Mesenchymal stem cell (in vitro differentiated cells and primary cell): ENCODE measurements around the gene NRXN3.

Experiments used
- DNase-seq: peaks from one replicate; pipeline ENCODE4 v3.0.0-alpha.2; 2013
- H2AFZ ChIP-seq: one replicate; pipeline ENCODE4 v1.6.1; 2013; ENCODE audit warnings: low read depth, mild to moderate bottlenecking, control low read depth, inconsistent platforms, low read length, moderate library complexity
- H2AK5ac ChIP-seq: 2 replicates; pipeline ENCODE4 v1.6.1; 2013; ENCODE audit warnings: low read length, moderate library complexity, mild to moderate bottlenecking, inconsistent platforms; ENCODE audit not compliant: severe bottlenecking
- H2BK120ac ChIP-seq: one replicate; pipeline ENCODE4 v1.6.1; 2013; ENCODE audit warnings: low read depth, mild to moderate bottlenecking, inconsistent platforms, low read length, moderate library complexity
- H2BK12ac ChIP-seq, 2 experiments: one replicate each; pipeline ENCODE4 v1.6.1; 2013; ENCODE audit warnings: inconsistent platforms in 2 of 2, low read length in 2 of 2, mild to moderate bottlenecking in 2 of 2, moderate library complexity in 2 of 2, control low read depth in 1 of 2
- H2BK15ac ChIP-seq: one replicate; pipeline ENCODE4 v1.6.1; 2013; ENCODE audit warnings: mild to moderate bottlenecking, low read depth, inconsistent platforms; ENCODE audit not compliant: poor library complexity, severe bottlenecking
- H2BK5ac ChIP-seq: 2 replicates; pipeline ENCODE4 v1.6.1; 2013; ENCODE audit warnings: low read depth, mild to moderate bottlenecking, low read length, control low read depth, inconsistent platforms; ENCODE audit not compliant: poor library complexity, severe bottlenecking
- H3K14ac ChIP-seq, 2 experiments: one replicate each; pipeline ENCODE4 v1.6.1; 2013; ENCODE audit warnings: inconsistent platforms in 2 of 2, low read length in 2 of 2, control low read depth in 1 of 2, mild to moderate bottlenecking in 1 of 2, moderate library complexity in 1 of 2
- H3K18ac ChIP-seq, 2 experiments: one replicate each; pipeline ENCODE4 v1.6.1; 2013; ENCODE audit warnings: inconsistent platforms in 2 of 2, low read length in 2 of 2, control low read depth in 1 of 2, low read depth in 1 of 2, mild to moderate bottlenecking in 1 of 2
- H3K23ac ChIP-seq, 2 experiments: one replicate each; pipeline ENCODE4 v1.6.1; 2013; ENCODE audit warnings: inconsistent platforms in 2 of 2, low read length in 2 of 2, mild to moderate bottlenecking in 2 of 2, moderate library complexity in 2 of 2, control low read depth in 1 of 2
- H3K27ac ChIP-seq: 2 replicates; pipeline ENCODE4 v1.5.1; 2013; ENCODE audit warnings: mild to moderate bottlenecking, moderate library complexity, low read length, control low read depth, inconsistent platforms; ENCODE audit not compliant: poor library complexity, severe bottlenecking
- H3K27me3 ChIP-seq, 2 experiments: 2 replicates each; pipeline versions ENCODE4 v1.6.1 to v1.7.0; 2013; ENCODE audit warnings: low read length in 2 of 2, mild to moderate bottlenecking in 2 of 2, moderate library complexity in 2 of 2, control low read depth in 1 of 2, inconsistent platforms in 1 of 2; ENCODE audit not compliant: control insufficient read depth in 1 of 2, insufficient read depth in 1 of 2
- H3K36me3 ChIP-seq, 2 experiments: 2 replicates each; pipeline versions ENCODE4 v1.6.1 to v1.7.0; 2013; ENCODE audit warnings: low read length in 2 of 2, control low read depth in 1 of 2, inconsistent platforms in 1 of 2, low read depth in 1 of 2, mild to moderate bottlenecking in 1 of 2; ENCODE audit not compliant: insufficient read depth in 2 of 2, control insufficient read depth in 1 of 2
- H3K4ac ChIP-seq, 2 experiments: one replicate each; pipeline ENCODE4 v1.6.1; 2013; ENCODE audit warnings: inconsistent platforms in 2 of 2, low read length in 2 of 2, mild to moderate bottlenecking in 2 of 2, moderate library complexity in 2 of 2, control low read depth in 1 of 2, low read depth in 1 of 2
- H3K4me1 ChIP-seq: 2 replicates; pipeline ENCODE4 v1.6.1; 2013; ENCODE audit warnings: low read depth, low read length, control low read depth; ENCODE audit not compliant: control insufficient read depth, insufficient read depth
- H3K4me2 ChIP-seq: 2 replicates; pipeline ENCODE4 v1.6.1; 2013; ENCODE audit warnings: low read length, mild to moderate bottlenecking, inconsistent platforms; ENCODE audit not compliant: poor library complexity, severe bottlenecking
- H3K4me3 ChIP-seq, 2 experiments: 2 replicates each; pipeline versions ENCODE4 v1.5.1 to v1.7.0; 2013; ENCODE audit warnings: low read length in 2 of 2, mild to moderate bottlenecking in 2 of 2, control low read depth in 1 of 2, low read depth in 1 of 2; ENCODE audit not compliant: insufficient read depth in 1 of 2
- H3K79me1 ChIP-seq: replicated peaks from 2 replicates; pipeline ENCODE4 v1.6.1; 2013; ENCODE audit warnings: mild to moderate bottlenecking, control low read depth, low read length, inconsistent platforms; ENCODE audit not compliant: poor library complexity, severe bottlenecking
- H3K9ac ChIP-seq: 2 replicates; pipeline ENCODE4 v1.7.0; 2013; ENCODE audit warnings: mild to moderate bottlenecking, low read length, moderate library complexity
- H3K9me3 ChIP-seq: 2 replicates; pipeline ENCODE4 v1.7.0; 2013; ENCODE audit warnings: mild to moderate bottlenecking, low read length; ENCODE audit not compliant: control insufficient read depth
- H4K8ac ChIP-seq: one replicate; pipeline ENCODE4 v1.6.1; 2013; ENCODE audit warnings: inconsistent platforms, mild to moderate bottlenecking, low read length, moderate library complexity
- H4K91ac ChIP-seq: one replicate; pipeline ENCODE4 v1.6.1; 2013; ENCODE audit warnings: mild to moderate bottlenecking, low read length, inconsistent platforms
- WGBS: methylation state at CpG from one replicate; pipeline ENCODE4 v1.1.7; 2013; ENCODE audit warnings: mixed read lengths; 5-methylcytosine and 5-hydroxymethylcytosine counted together

The NRXN3 gene

GRCh38 chr14:79177106-79177505, 1006.9 kb downstream of the NRXN3 start:
- Histone ChIP-seq H2BK5ac (no peak overlapping the region), H3K4me3 (no peak overlapping the region), H3K79me1 (no peaks in the 10 kb centered on the region), H3K4ac (no peak overlapping the region), H3K9me3 (no peaks in the 10 kb centered on the region), H2BK12ac (no peak overlapping the region), H2AFZ (no peak overlapping the region), H2BK120ac (no peak overlapping the region), H2AK5ac (no peak overlapping the region), H3K18ac (no peak overlapping the region), H4K91ac (no peak overlapping the region), H3K9ac (no peak overlapping the region), H3K4me1 (no peaks in the 10 kb centered on the region), H4K8ac (no peak overlapping the region), H2BK15ac (no peak overlapping the region), H3K27me3 (no peaks in the 10 kb centered on the region), H3K14ac (no peak overlapping the region), H3K23ac (no peak overlapping the region), H3K4me2 (no peak overlapping the region), H3K27ac (no peak overlapping the region), H3K36me3 (no peaks in the 10 kb centered on the region)
- no peak for DNase-seq
- 100% methylated on average over 2 of the region's 4 CpGs for WGBS

- H4K91ac ChIP-seq: no peak overlapping the region
- no peak overlapping the region for H3K14ac ChIP-seq
- no peak overlapping the region for H3K23ac ChIP-seq
- H3K9me3 ChIP-seq: no peaks in the 10 kb centered on the region
- H3K18ac ChIP-seq: no peak overlapping the region
- no peak overlapping the region for H3K27ac ChIP-seq
- no peak for DNase-seq
- no peak overlapping the region for H2BK12ac ChIP-seq
- no peak overlapping the region for H3K4me3 ChIP-seq
- H3K79me1 ChIP-seq: no peaks in the 10 kb centered on the region
- H2BK120ac ChIP-seq: no peak overlapping the region
- H2BK15ac ChIP-seq: no peak overlapping the region
- peaks cover 2% of the 10 kb centered on the region for H3K4me1 ChIP-seq
- H4K8ac ChIP-seq: no peak overlapping the region
- no peak overlapping the region for H2AK5ac ChIP-seq
- no peak overlapping the region for H2AFZ ChIP-seq
- H3K4me2 ChIP-seq: no peak overlapping the region
- no peak overlapping the region for H3K9ac ChIP-seq
- H3K4ac ChIP-seq: no peak overlapping the region
- H2BK5ac ChIP-seq: no peak overlapping the region
- H3K36me3 ChIP-seq: no peaks in the 10 kb centered on the region
- H3K27me3 ChIP-seq: no peaks in the 10 kb centered on the region
Measured at GRCh38 chr14:79178719-79179118, 1008.5 kb downstream of the NRXN3 start.

GRCh38 chr14:79179985-79180384, 1009.8 kb downstream of the NRXN3 start:
- H3K79me1 ChIP-seq: no peaks in the 10 kb centered on the region
- H3K4me2 ChIP-seq: no peak overlapping the region
- H3K14ac ChIP-seq: no peak overlapping the region
- H4K8ac ChIP-seq: no peak overlapping the region
- H3K18ac ChIP-seq: no peak overlapping the region
- no peak overlapping the region for H2BK5ac ChIP-seq
- H2BK120ac ChIP-seq: no peak overlapping the region
- no peaks in the 10 kb centered on the region for H3K27me3 ChIP-seq
- H3K4me3 ChIP-seq: no peak overlapping the region
- H2BK12ac ChIP-seq: no peak overlapping the region
- no peaks in the 10 kb centered on the region for H3K36me3 ChIP-seq
- no peak overlapping the region for H3K4ac ChIP-seq
- H4K91ac ChIP-seq: no peak overlapping the region
- no peak for DNase-seq
- H3K23ac ChIP-seq: no peak overlapping the region
- no peak overlapping the region for H2BK15ac ChIP-seq
- H3K4me1 ChIP-seq: peaks cover 2% of the 10 kb centered on the region
- H3K9me3 ChIP-seq: no peaks in the 10 kb centered on the region
- 90% methylated on average over 3 of the region's 4 CpGs for WGBS
- no peak overlapping the region for H2AK5ac ChIP-seq
- H2AFZ ChIP-seq: no peak overlapping the region
- no peak overlapping the region for H3K27ac ChIP-seq
- H3K9ac ChIP-seq: no peak overlapping the region

GRCh38 chr14:79180656-79181055, 1010.5 kb downstream of the NRXN3 start:
- Histone ChIP-seq H3K23ac (no peak overlapping the region), H3K9ac (no peak overlapping the region), H2BK5ac (no peak overlapping the region), H2AFZ (no peak overlapping the region), H3K4ac (no peak overlapping the region), H3K27ac (no peak overlapping the region), H2AK5ac (no peak overlapping the region), H3K36me3 (no peaks in the 10 kb centered on the region), H3K9me3 (no peaks in the 10 kb centered on the region), H4K8ac (no peak overlapping the region), H3K14ac (no peak overlapping the region), H2BK15ac (no peak overlapping the region), H3K4me1 (peaks cover 2% of the 10 kb centered on the region), H3K79me1 (no peaks in the 10 kb centered on the region), H4K91ac (no peak overlapping the region), H3K18ac (no peak overlapping the region), H2BK12ac (no peak overlapping the region), H3K27me3 (no peaks in the 10 kb centered on the region), H3K4me3 (no peak overlapping the region), H2BK120ac (no peak overlapping the region), H3K4me2 (no peak overlapping the region)
- WGBS: no CpG with 5 or more reads among the region's 4 CpGs
- DNase-seq: no peak
